Right forelimb (tissue), 1 donor: Measurements from ENCODE around the gene PRSS12.
"Not testable (repeated sequence)": the region's sequence is repeated elsewhere in the genome, so short reads cannot be mapped to it uniquely, and the experiment has no call there.

Source experiments
- DNase-seq: peaks from one replicate; pipeline ENCODE4 v3.0.0-alpha.2; 2018

Gene PRSS12

DNA sequence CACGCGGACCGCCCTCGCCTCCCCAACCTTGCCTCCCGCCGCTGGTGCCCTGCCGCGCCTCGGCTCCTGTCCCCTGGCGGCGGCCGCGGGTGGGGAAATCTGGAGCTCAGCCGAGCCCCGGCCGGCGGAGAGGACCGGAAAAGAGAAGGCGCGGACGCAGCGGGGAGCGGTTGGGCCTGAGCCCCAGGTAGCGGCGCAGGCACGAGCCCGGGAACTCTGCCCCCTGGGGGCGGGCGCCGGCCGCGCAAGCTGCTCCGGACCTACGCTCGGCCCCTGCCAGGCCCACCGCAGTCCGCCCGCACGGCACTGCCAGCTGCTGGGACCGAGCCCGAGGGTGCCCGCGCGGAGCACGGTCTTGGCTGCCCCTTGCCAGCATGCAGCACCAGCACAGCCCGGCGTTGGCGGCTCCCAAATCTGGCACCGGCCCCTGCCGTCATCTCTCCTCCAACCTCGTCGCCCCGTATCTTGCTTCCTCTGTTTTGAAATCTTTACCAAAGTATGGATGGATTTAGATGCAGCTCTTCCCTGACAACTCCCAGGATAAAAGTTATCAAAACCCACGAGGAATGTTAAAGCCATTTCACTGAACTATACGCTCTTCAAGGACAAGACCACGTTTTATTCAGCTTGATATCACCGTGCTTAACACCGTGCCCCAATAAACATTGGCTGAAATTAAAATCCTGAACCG is at the start of gene PRSS12:
PRSS12 (minus strand) TSS at position 161 of the 691 bp plus-strand sequence. CDS start 283 bp downstream, outside the sequence.
- DNase-seq: peak; percentile 80

GRCh38 chr4:118400356-118400755 is 47.6 kb upstream of the PRSS12 start:
- no peak for DNase-seq

DNA sequence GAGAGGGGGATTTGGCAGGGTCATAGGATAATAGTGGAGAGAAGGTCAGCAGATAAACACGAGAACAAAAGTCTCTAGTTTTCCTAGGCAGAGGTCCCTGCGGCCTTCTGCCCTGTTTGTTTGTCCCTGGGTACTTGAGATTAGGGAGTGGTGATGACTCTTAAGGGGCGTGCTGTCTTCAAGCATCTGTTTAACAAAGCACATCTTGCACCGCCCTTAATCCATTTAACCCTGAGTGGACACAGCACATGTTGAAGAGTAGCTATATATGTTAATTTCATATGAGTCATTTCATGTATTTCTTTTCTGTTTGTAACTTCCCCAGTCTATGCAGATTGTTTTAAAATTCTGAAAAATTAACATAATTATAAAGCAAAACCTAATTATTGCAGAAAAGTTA is 47.1 kb upstream of the PRSS12 start:
- not testable (repeated sequence) for DNase-seq

DNA sequence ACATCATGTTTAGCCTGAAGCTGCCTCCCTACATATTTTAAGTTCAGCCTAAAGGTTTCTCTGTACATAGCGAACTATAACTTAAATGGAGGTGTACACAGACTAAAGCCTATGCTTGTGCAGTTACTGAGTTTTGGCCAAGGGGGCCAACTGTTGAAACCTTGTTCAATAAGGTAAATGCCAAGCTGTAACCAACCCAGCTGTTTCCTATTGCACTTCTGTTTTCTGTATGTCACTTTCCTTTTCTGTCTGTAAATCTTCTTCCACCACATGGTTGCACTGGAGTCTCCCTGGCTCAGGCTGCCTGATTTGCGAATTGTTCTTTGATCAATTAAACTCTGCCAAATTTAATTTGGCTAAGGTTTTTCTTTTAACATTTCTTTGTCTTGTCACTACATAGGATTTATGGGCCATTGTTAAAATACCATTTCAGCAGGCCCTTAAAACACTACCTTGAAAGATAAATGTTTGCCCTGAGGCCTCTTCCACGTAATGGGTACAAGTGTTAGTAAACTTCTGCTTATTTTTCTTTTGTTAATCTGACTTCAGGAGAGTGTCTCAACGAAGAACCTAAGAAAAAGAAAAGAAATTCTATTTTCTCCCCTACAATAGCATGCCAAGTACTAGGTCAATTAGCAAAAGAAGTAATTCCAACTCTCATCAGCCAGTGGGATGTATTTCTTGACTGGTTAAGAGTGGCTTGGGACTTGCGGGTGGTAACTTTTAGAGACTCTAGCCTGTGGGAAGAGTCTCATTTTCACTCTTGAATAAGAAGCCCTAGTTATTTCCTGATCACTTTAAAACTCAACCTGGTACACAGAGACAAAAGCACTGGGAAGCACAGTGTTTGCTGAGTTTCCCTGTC is 45.7 kb upstream of the PRSS12 start:
- no peak for DNase-seq

GRCh38 chr4:118397623-118397979 is 44.8 kb upstream of the PRSS12 start:
- no peak for DNase-seq

DNA sequence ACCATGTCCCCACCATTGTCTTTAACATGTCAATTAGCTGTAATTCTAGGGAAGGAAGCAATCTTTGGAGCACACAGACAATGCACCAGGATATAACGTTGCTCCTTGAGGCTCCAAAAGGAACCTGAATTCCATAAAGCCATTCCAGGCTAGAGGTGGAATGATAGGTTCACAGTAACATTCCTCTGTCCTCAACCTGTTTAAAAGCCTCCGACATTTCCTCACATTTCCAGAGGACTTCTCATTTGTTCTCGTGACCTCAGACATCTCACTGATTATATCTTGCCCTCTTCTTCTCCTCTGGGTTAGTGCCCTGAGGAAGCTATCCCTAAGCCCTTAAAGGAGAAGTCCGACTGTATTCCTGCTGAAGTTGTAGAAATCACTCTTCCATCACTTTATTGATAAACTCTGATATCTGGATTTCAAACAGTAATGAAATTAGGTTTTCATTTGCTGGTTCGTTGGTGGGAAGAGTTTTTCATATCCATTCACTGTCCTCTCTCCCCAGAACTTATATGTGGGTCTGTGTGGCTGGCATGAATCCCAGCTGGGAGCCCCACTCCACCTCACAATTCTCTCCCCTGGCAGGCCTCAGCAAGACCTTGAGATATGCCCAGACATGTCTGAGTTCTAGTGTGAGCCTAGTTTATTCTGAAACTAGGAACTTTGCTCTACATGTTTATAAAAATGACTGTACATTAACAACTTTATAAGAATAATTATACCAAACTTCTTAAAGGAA is 44.2 kb upstream of the PRSS12 start:
- no peak for DNase-seq

DNA sequence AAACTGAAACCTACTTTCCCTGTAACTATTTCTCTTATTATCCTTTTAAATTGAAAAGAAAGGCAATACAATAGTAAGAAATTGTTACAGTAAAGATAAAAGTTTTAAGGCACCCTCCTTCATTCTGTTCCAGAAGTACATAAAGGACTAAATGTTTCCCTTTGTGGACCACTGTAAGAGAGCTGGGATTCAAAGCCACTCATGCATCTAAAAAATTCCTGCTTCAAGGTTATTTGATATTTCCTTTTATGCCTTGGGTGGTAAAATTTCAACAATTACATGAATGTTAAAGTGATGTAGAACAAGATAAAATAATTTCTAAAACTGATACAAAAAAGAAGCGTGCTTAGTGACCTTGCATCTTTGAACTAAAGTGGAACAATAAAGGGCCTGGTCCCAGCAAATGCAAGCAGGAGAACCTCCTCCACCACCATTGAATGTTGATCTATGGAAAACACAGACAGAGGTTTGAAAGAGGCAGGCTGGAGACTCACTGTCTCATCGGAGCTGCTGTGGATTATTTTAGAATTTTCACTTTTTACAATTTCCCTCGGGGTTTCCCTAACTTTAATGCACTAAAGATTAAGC is 42.3 kb upstream of the PRSS12 start:
- DNase-seq: no peak

DNA sequence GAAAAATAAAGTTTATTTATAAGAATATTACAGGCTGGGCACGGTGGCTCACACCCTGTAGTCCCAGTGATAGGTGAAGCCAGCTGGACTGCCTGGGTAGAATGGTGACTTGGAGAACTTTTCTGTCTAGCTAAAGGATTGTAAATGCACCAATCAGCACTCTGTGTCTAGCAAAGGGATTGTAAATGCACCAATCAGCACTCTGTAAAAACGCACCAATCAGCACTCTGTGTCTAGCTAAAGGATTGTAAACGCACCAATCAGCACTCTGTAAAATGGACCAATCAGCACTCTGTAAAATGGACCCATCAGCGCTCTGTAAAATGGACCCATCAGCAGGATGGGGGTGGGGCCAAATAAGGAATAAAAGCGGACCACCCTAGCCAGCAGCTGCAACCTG is 39.7 kb upstream of the PRSS12 start:
- DNase-seq: not testable (repeated sequence)

- no peak for DNase-seq
These were observed 37.3 kb upstream of the PRSS12 start for GRCh38 chr4:118390121-118390520.

DNA sequence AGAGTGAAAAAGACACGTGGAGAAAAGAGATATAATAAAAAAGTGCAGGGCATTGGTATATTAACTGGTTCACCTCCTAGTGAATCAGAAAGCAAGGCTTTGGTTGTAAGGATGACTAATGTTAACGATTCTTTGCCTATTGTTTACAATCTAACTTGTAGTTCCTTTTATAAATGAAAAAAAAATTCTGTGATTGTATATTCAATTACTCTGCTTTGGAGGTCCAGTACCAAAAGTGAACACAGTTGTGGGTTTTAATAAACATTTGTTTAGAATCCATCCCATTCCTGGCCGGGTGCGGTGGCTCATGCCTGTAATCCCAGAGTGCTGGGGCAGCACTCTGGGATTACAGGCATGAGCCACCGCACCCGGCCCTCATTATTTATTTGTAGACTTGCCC is 36.9 kb upstream of the PRSS12 start:
- no peak for DNase-seq

DNA sequence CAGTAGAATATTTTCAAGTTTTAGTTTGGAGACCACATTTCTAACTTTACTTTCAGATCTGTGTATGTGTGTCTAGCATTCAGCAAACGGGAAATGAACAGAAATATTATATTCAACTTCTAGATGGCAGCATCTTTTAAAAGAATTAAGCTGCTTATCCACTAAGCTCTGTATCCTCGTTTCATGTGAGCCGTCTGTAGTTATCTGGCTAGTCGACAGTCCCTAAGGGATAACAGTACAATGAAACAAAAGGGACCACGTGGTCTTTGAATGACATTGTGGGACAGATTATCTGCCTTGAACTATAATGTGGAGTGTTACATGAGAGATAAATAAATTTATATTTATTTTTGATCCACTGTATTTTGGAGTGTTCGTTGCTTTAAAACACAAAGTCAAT is 35.8 kb upstream of the PRSS12 start:
- DNase-seq: no peak

DNA sequence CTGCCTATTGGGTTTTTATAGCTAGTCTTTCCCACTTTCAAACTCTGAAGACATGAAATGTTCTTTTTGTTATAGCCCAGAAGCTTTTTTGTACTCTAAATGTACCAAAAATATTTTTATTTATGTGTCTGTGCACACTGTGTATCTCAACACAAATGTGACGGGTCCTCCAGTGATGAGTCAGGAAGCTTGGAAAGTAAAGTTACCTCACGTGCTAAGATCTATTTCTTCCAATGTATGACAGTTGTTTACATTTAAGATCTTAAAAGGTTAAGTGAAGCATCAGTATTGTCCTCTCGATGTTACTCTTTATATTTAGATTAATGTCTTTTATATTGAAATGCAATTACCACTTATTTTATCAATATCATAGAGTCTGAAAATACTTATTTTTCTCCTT is 29.1 kb upstream of the PRSS12 start:
- DNase-seq: no peak

DNA sequence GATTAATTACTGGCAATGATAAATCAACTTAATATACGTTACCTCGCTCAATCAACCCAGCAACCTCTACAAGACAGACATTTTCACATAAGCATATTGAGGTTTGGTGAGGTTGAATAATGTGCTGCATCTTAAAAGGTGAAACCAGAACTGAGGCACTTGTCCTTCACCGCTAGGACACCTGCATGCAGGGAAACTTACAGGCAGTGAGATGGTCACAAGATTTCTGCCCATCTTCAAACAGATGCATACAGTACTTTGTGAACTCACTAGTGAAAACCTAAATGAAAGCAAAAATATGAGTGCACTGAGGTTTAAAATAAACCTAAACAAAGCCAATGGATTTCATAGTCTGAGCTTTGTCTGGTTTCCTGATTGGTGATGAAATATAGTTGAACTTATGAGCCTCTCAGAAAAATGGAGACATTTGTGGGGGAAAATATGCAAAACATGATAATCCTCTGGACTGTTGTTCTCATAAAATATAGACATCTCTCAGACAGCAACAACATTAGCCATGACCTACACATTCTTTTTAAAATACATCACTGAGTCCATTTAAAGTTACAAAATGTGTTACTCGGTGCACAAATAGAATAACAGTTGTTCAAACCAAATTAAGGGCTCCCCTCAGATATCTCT is 20.9 kb upstream of the PRSS12 start:
- DNase-seq: no peak

GRCh38 chr4:118372251-118372650 is 19.4 kb upstream of the PRSS12 start:
- no peak for DNase-seq

GRCh38 chr4:118369231-118369630 is 16.4 kb upstream of the PRSS12 start:
- DNase-seq: no peak

DNA sequence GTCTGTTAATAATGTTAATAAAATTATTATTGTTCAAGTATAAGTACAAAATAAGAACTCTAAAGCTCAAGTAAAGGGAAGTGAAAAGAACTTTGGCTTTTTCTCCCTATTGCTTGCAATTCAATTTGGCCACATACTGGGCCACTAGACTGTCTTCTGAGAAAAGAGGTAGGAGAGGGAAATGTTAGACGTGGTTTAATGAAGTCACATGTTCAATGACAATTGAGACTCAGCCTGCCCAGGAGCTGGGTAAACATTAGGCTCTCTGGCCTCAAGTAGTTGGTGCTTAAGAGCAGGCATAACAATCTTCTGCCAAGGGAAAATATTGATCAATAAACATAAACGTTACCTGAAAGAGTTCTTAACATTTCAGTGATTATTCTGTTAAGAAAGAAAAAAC is 15.1 kb upstream of the PRSS12 start:
- no peak for DNase-seq

DNA sequence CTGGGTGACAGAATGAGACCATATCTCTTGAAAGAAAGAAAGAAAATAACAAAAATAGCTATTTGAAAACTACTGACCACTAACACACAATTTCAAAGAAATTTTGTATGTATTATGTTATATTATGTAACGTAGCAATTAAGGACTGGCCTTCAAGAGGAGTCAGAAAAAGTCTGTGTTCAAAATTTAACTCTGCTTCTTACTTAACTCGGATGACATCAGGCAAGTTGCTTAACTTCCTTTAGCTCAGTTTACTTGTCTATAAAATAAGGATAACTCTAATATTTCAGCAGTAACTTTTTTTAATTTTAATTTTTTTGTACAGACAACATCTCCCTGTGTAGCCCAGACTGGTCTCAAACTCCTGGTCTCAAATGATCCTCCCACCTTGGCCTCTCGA is 14.6 kb upstream of the PRSS12 start:
- DNase-seq: no peak

DNA sequence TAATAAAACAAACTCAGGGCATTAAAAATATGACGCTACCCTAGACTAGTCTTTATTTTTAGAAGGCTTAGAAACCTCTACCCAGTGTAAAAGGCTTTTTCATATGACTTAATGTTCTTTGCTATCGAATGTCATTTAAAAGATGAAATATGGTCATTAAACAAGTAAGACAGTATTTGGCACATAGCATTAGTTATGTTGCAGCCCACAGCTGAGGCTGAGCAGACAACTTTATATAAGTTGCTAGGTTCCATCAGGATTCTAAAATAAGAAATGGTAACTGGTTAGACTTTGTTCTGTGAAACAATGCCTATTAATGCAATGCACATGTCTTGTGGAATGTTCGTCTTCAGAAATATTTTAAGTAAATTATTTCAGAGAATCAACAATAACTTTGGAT is 10.4 kb upstream of the PRSS12 start:
- DNase-seq: no peak

- DNase-seq: no peak
These were observed 8.4 kb upstream of the PRSS12 start for GRCh38 chr4:118361192-118361591.

DNA sequence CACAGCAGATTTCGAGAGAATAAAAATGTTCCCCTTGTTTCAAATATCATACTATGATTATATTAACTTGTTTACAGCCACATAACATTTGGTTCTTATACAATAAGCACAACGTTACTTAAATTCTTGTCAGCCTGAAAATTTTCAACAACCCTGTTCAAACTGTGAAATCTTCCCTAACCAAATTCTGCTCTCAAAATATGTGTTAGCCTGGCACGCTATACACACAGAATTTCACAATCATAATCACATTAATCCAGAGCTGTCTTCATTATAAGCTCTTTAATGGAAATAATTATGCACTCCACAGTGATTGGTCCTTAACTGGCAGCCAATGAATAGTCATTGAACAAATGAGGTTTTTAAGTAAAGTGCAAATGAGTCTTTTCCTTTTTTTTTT is 7.3 kb upstream of the PRSS12 start:
- no peak for DNase-seq

DNA sequence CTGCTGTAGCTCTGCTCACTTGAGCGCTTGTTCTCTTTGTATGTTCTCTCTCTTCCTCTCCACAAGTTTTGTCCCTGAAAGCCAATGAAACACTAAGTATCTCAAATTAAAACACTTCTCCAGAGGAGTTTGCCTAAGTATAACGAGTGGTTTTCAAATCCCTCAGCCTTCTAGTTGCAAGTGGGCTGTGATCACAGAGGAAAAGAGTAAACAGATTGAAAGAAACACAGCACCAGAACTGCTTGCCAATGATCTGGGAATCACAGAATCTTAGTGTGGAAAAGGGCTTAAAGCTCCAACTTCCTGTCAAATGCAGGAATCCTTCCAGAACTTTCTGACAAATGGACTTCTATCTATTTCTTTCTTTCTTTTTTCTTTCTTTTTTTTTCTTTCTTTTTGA is 4.8 kb upstream of the PRSS12 start:
- DNase-seq: no peak

- DNase-seq: no peak
These were observed 3.9 kb upstream of the PRSS12 start for GRCh38 chr4:118356731-118357130.

GRCh38 chr4:118356111-118356510 is 3.3 kb upstream of the PRSS12 start:
- DNase-seq: no peak
